ENCODE results near the gene CCDC195. TPM values are rescaled to one million over a fixed set of nuclear protein-coding genes. Genes with fewer than 3 reads are reported as not detected.

CCDC195 gene
- total and polyA plus RNA-seq, 2 of the 4 experiments (the other 2 are of a cell fraction), result not detected

GRCh38 chr2:224722770-224723169 lies 6.6 kb upstream of the CCDC195 start:
- dilution Hi-C loops (cut with HindIII; ENCODE audit: low sequenced_read_pairs, unreplicated experiment), result no loop called here
- CTCF ChIA-PET, result no interaction called here
- H3K27me3 ChIP-seq (ENCODE audit: control insufficient read depth, insufficient read depth, low read length), result no peaks in the 10 kb centered on the region

More at GRCh38 chr2:224722770-224723169, 6.6 kb upstream of the CCDC195 start:
- no CpG with 5 or more reads among the region's 4 CpGs for WGBS, 2 experiments (ENCODE audit: extremely low coverage in 2 of 2, insufficient read length in 1 of 2)
- Histone ChIP-seq H2BK5ac (ENCODE audit: low read depth, low read length, poor library complexity, severe bottlenecking) (no peak overlapping the region), H4K5ac (ENCODE audit: low read depth, low read length) (no peak overlapping the region), H2BK15ac (ENCODE audit: low read depth, low read length) (no peak overlapping the region), H2AK9ac (replicated peaks; ENCODE audit: low read depth, low read length, poor library complexity) (no peak overlapping the region), H3K9me1 (ENCODE audit: insufficient read depth, low read length) (no peaks in the 10 kb centered on the region), H3K56ac (ENCODE audit: extremely low read depth, insufficient read depth, low read length) (no peak overlapping the region), H3K27ac (ENCODE audit: insufficient read depth, low read length) (no peak overlapping the region), H2AK5ac (ENCODE audit: low read depth, low read length) (no peak overlapping the region), H3K18ac (ENCODE audit: low read depth, low read length) (no peak overlapping the region), H3K9ac (ENCODE audit: low read depth, low read length) (no peak overlapping the region), H3K79me1 (ENCODE audit: low read depth in 1 of 2, low read length in 2 of 2) (no peaks in the 10 kb centered on the region), H4K91ac (ENCODE audit: insufficient read depth, low read depth, low read length) (no peak overlapping the region), H4K20me1 (ENCODE audit: insufficient read depth, low read length) (no peaks in the 10 kb centered on the region), H2AFZ (replicated peaks; ENCODE audit: low read length, poor library complexity) (no peak overlapping the region), H3K4ac (ENCODE audit: low read depth, low read length) (no peak overlapping the region), H3K23ac (ENCODE audit: low read depth, low read length) (no peak overlapping the region), H3K36me3 (ENCODE audit: control insufficient read depth, insufficient read depth, low read length) (no peaks in the 10 kb centered on the region), H3K4me1 (ENCODE audit: control insufficient read depth, insufficient read depth, low read length) (no peaks in the 10 kb centered on the region; the same call in 1 of the 2 replicates), H3K4me2 (ENCODE audit: low read depth, low read length) (no peak overlapping the region), H2BK20ac (ENCODE audit: low read depth, low read length) (no peak overlapping the region), H3K4me3 (ENCODE audit: insufficient read depth, low read depth, low read length) (no peak overlapping the region), H4K8ac (ENCODE audit: low read depth in 2 of 2, low read length in 2 of 2) (no peak overlapping the region), H3K9me3 (ENCODE audit: control insufficient read depth, insufficient read depth, low read length) (no peaks in the 10 kb centered on the region), H2BK120ac (ENCODE audit: low read depth, low read length) (no peak overlapping the region), H3K14ac (replicated peaks; ENCODE audit: low read depth, low read length) (no peak overlapping the region)
- TF ChIP-seq MAZ (IDR thresholded peaks at IDR 0.05; ENCODE audit: borderline replicate concordance, low read depth, low read length) (no peak), MAFK (IDR thresholded peaks at IDR 0.05; ENCODE audit: low read depth, low read length) (no peak), CHD1 (IDR thresholded peaks at IDR 0.05; ENCODE audit: low read depth, low read length) (no peak), POLR2A (IDR thresholded peaks at IDR 0.05; ENCODE audit: low read depth, low read length) (no peak), FOS (IDR thresholded peaks at IDR 0.05; ENCODE audit: low read depth, low read length) (no peak), RAD21 (IDR thresholded peaks at IDR 0.05; ENCODE audit: low read length) (no peak), MXI1 (IDR thresholded peaks at IDR 0.05; ENCODE audit: borderline replicate concordance, low read depth, low read length) (no peak), USF2 (IDR thresholded peaks at IDR 0.05; ENCODE audit: low read depth, low read length) (no peak), ELK1 (IDR thresholded peaks at IDR 0.05; ENCODE audit: borderline replicate concordance, low read depth, low read length) (no peak), CEBPB (IDR thresholded peaks at IDR 0.05; ENCODE audit: low read depth, low read length) (no peak), CTCF (conservative IDR thresholded peaks at IDR 0.05; ENCODE audit: low read depth, low read length) (no peak), BHLHE40 (IDR thresholded peaks at IDR 0.05; ENCODE audit: low read depth, low read length) (no peak), SMC3 (IDR thresholded peaks at IDR 0.05; ENCODE audit: low read depth, low read length) (no peak), RFX5 (IDR thresholded peaks at IDR 0.05; ENCODE audit: low read depth, low read length) (no peak), RCOR1 (IDR thresholded peaks at IDR 0.05; ENCODE audit: insufficient replicate concordance, low read length) (no peak), NFE2L2 (IDR thresholded peaks at IDR 0.05; ENCODE audit: low read depth, low read length) (no peak)
- intact Hi-C loops (cut with micrococcal nuclease), result no loop called here
- ATAC-seq (ENCODE audit: low read depth) (no peak), DNase-seq (no peak)
- in situ Hi-C loops (cut with MboI; ENCODE audit: low sequenced_read_pairs), result no loop called here
- POLR2A ChIA-PET (ENCODE audit: unreplicated experiment), result no interaction called here
- BruUV-seq (replicated peaks), result no TSS peak

All from IMR-90 (cell line).